Uterus (tissue), 4 donors: Measurements from ENCODE around the gene AKNA. TPM values are rescaled to one million over a fixed set of nuclear protein-coding genes. Genes with fewer than 3 reads are reported as not detected.

Experiments
- DNase-seq, 2 donors: peaks; one replicate each; pipeline ENCODE4 v3.0.0-alpha.2; 2019 to 2020
- H3K27ac ChIP-seq, 2 donors: fragments of 200-600 bp; sonication (generic); 1 replicate in 1 of 2; 2 replicates in 1 of 2; pipeline ENCODE4 v1.5.1; 2016 to 2018
- H3K27me3 ChIP-seq, 2 donors: fragments of 200-600 bp; sonication (generic); one replicate each; pipeline ENCODE4 v1.5.1; 2018 to 2019; ENCODE audit warnings: control low read depth in 1 of 2
- H3K36me3 ChIP-seq, 2 donors: fragments of 200-600 bp; sonication (generic); one replicate each; pipeline ENCODE4 v1.5.1; 2019; ENCODE audit warnings: control low read depth in 1 of 2
- H3K4me1 ChIP-seq, 2 donors: fragments of 200-600 bp; sonication (generic); one replicate each; pipeline ENCODE4 v1.5.1; 2018 to 2019; ENCODE audit warnings: control low read depth in 1 of 2
- H3K4me3 ChIP-seq, 2 donors: fragments of 200-600 bp; sonication (generic); 1 replicate in 1 of 2; 2 replicates in 1 of 2; pipeline ENCODE4 v1.5.1; 2018 to 2019; ENCODE audit warnings: mild to moderate bottlenecking in 1 of 2
- H3K9me3 ChIP-seq, 2 donors: fragments of 200-600 bp; sonication (generic); one replicate each; pipeline ENCODE4 v1.5.1; 2019; ENCODE audit warnings: control low read depth in 1 of 2
- CTCF ChIP-seq, 4 experiments: fragments of 200-600 bp in 2 of 4; fragments of 450-650 bp in 2 of 4; sonication (generic) in 2 of 4; IDR thresholded peaks; one replicate each; pipeline ENCODE4 v1.5.1; 2016 to 2019; ENCODE audit warnings: antibody characterized with exemption in 4 of 4, mild to moderate bottlenecking in 2 of 4, moderate library complexity in 1 of 4
- POLR2A ChIP-seq, 2 donors: fragments of 450-650 bp; IDR thresholded peaks; one replicate each; pipeline ENCODE4 v1.6.1; 2016; ENCODE audit warnings: antibody characterized with exemption in 2 of 2, mild to moderate bottlenecking in 1 of 2, moderate library complexity in 1 of 2
- intact Hi-C: fragments of 100-400 bp; cut with DNase I; formaldehyde crosslinking; loops from one replicate; pipeline ENCODE4 v1.15.1; 2023; ENCODE audit warnings: low total_unique reads
- total RNA-seq, 4 donors: library from RNA; depleted of rRNA in 3 of 4; stranded (reverse); fragments of >200 nt in 3 of 4; gene quantifications; one replicate each; pipeline versions ENCODE4 v1.1.0 to v1.2.4, GENCODE V29; 2014 to 2023
- donor health status: DM: yes; HTN: yes; CAD: no.

The AKNA gene
- total RNA-seq, 4 donors from 2014 or later, result 24.1 to 123 (median 34.3) TPM

GRCh38 chr9:114316605-114317230 lies 71.1 kb downstream of the AKNA start:
- intact Hi-C loops, result no loop called here
- no peak overlapping the region for H3K27ac ChIP-seq
- no peaks in the 10 kb centered on the region for H3K4me1 ChIP-seq
- H3K36me3 ChIP-seq, result no peaks in the 10 kb centered on the region
- no peaks in the 10 kb centered on the region for H3K27me3 ChIP-seq
- DNase-seq, result peak in 1 of 2 donors; percentile 9
- no peaks in the 10 kb centered on the region for H3K9me3 ChIP-seq
- no peak overlapping the region for H3K4me3 ChIP-seq
- TF ChIP-seq POLR2A (IDR thresholded peaks at IDR 0.05) (no peak), CTCF (IDR thresholded peaks at IDR 0.05) (no peak)

- H3K36me3 ChIP-seq, result no peaks in the 10 kb centered on the region
- H3K27me3 ChIP-seq, result no peaks in the 10 kb centered on the region
- H3K4me1 ChIP-seq, result no peaks in the 10 kb centered on the region
- no peaks in the 10 kb centered on the region for H3K9me3 ChIP-seq
- peak in 1 of 2 donors; percentile 3 for DNase-seq
- TF ChIP-seq POLR2A (IDR thresholded peaks at IDR 0.05) (no peak), CTCF (IDR thresholded peaks at IDR 0.05) (no peak)
- intact Hi-C loops, result no loop called here
- H3K4me3 ChIP-seq, result no peak overlapping the region
- no peak overlapping the region for H3K27ac ChIP-seq
Observed at GRCh38 chr9:114315723-114316363, 71.9 kb downstream of the AKNA start.

- intact Hi-C loops, result no loop called here
- H3K4me3 ChIP-seq, result no peak overlapping the region
- H3K4me1 ChIP-seq, result no peaks in the 10 kb centered on the region
- H3K27ac ChIP-seq, result no peak overlapping the region
- H3K36me3 ChIP-seq, result no peaks in the 10 kb centered on the region
- H3K27me3 ChIP-seq, result no peaks in the 10 kb centered on the region
- H3K9me3 ChIP-seq, result no peaks in the 10 kb centered on the region
- DNase-seq, result peak; percentile 11 to 12
- TF ChIP-seq POLR2A (IDR thresholded peaks at IDR 0.05), result no peak
- TF ChIP-seq CTCF (IDR thresholded peaks at IDR 0.05), result no peak
Observed at GRCh38 chr9:114314881-114315722, 72.7 kb downstream of the AKNA start.

- Histone ChIP-seq H3K36me3 (no peaks in the 10 kb centered on the region), H3K27me3 (no peaks in the 10 kb centered on the region), H3K4me3 (no peak overlapping the region), H3K27ac (no peak overlapping the region), H3K4me1 (no peaks in the 10 kb centered on the region), H3K9me3 (no peaks in the 10 kb centered on the region)
- DNase-seq, result peak; percentile 1 to 5
- intact Hi-C loops, result no loop called here
- TF ChIP-seq CTCF (IDR thresholded peaks at IDR 0.05) (no peak), POLR2A (IDR thresholded peaks at IDR 0.05) (no peak)
Observed at GRCh38 chr9:114314256-114314867, 73.4 kb downstream of the AKNA start.
